ENCODE data around the gene STX18. TPM values are rescaled to one million over a fixed set of nuclear protein-coding genes. Genes with fewer than 3 reads are reported as not detected.

The STX18 gene
- total RNA-seq, 3 donors from 2014 or later (not counting 1 experiment from before 2014, with no cell fraction given) = 23.1 to 32.8 (median 29.0) TPM

DNA sequence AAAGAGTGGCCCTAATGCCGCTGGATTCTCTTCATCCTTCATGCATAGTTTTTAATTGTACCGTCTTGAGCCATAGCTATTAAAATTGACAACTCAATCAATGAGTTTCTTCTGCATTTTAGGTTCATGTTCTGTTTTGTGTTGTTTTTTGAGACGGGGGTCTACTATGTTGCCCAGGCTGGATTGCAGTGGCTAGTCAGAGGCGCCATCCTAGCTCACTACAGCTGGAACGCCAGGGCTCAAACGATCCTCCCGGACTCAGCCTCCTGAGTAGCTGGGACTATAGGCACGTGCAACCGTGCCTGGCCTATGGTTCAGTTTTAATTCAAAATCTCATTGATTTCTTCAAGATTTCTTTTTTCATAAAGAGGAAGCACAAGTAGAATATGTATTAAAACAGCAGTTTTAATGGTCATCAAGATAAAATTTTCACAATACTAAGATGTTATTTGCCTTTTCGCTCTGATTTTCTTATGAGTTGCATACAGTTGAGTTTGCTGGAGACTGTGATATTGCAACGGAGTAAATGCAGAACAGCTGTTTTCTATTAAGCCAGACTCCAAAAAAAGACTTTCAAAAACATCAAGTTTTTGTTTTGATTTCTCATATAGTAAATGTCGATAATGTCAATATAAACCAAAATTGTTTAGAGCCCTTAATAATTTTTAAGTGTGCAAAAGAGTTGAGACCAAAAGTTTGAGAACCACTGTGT is 1.1 kb upstream of the STX18 start:
- Histone ChIP-seq H3K36me3 (ENCODE audit: control insufficient read depth, insufficient read depth, low read length) (peaks cover 8% of the 10 kb centered on the region), H3K27me3 (ENCODE audit: control insufficient read depth, insufficient read depth, low read length) (no peaks in the 10 kb centered on the region), H3K27ac (ENCODE audit: low read length) (no peak overlapping the region), H3K9me3 (ENCODE audit: control insufficient read depth, insufficient read depth, low read length) (no peaks in the 10 kb centered on the region), H3K4me1 (ENCODE audit: control insufficient read depth, insufficient read depth, low read length) (peaks cover 17% of the 10 kb centered on the region), H3K4me3 (ENCODE audit: low read length) (peak overlapping the region; percentile 89)
- intact Hi-C loops (cut with micrococcal nuclease) = no loop called here
- Mint-ChIP-seq H3K9me3 (no peaks in the 10 kb centered on the region), H3K36me3 (peaks cover 4% of the 10 kb centered on the region), H3K27me3 (ENCODE audit: low read depth in 2 of 2) (no peaks in the 10 kb centered on the region), H3K4me1 (peaks cover 37 to 50% of the 10 kb centered on the region in 2 donors), H3K27ac (peak overlapping the region; percentile 92 to 96), H3K4me3 (peak overlapping the region; percentile 98)
- 33% methylated on average over 9 of the region's 12 CpGs for WGBS (ENCODE audit: insufficient coverage)
- DNase-seq (no peak), ATAC-seq (no peak)
- TF ChIP-seq, protein P1, sequence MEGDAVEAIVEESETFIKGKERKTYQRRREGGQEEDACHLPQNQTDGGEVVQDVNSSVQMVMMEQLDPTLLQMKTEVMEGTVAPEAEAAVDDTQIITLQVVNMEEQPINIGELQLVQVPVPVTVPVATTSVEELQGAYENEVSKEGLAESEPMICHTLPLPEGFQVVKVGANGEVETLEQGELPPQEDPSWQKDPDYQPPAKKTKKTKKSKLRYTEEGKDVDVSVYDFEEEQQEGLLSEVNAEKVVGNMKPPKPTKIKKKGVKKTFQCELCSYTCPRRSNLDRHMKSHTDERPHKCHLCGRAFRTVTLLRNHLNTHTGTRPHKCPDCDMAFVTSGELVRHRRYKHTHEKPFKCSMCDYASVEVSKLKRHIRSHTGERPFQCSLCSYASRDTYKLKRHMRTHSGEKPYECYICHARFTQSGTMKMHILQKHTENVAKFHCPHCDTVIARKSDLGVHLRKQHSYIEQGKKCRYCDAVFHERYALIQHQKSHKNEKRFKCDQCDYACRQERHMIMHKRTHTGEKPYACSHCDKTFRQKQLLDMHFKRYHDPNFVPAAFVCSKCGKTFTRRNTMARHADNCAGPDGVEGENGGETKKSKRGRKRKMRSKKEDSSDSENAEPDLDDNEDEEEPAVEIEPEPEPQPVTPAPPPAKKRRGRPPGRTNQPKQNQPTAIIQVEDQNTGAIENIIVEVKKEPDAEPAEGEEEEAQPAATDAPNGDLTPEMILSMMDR (IDR thresholded peaks at IDR 0.05) = no peak

DNA sequence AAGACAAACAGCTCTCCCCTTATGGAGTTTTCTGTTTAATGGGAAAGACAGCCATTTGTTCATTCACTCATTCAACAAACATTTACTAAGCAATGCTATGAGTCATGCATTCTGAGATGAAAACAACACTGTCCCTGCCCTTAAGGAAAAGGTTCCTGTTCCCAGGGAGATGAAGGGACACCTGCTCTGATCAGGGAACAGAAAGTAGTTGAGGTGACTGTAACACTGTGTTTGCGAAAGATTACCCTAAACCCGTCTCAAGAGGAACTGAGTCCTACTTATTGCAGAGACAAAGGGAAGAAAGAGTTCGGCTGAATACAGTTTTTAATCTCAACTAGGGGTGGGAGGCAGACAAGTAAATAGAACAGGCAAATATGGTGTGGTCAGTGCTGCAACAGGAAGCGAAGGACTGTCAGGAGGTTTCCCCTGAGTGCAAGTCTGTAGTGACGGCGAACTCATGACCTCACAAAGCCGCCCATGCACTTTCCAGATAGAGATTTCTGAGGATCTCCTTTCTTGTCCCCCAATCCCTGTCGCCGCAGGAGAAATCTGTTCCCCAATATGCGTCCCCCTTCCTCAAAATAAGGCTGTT is 712 bp downstream of the STX18 start:
- intact Hi-C loops (cut with micrococcal nuclease) = loop anchor here (2.0 kb wide), 1 partner anchor 16 kb away; no protein-coding TSS in a partner anchor
- H3K9me3 Mint-ChIP-seq = no peaks in the 10 kb centered on the region
- ATAC-seq (peak; percentile 48 to 68 (median 57)), DNase-seq (peak; percentile 29 to 48)
- H3K36me3 ChIP-seq (ENCODE audit: control insufficient read depth, insufficient read depth, low read length) = no peaks in the 10 kb centered on the region
- H3K4me3 ChIP-seq (ENCODE audit: low read length) = peak overlapping the region; percentile 89
- 4% methylated on average over 10 of the region's 10 CpGs for WGBS (ENCODE audit: insufficient coverage)
- peaks cover 17% of the 10 kb centered on the region for H3K4me1 ChIP-seq (ENCODE audit: control insufficient read depth, insufficient read depth, low read length)
- H3K27me3 Mint-ChIP-seq (ENCODE audit: low read depth in 2 of 2) = no peaks in the 10 kb centered on the region
- H3K4me1 Mint-ChIP-seq = peaks cover 41 to 64% of the 10 kb centered on the region in 2 donors
- H3K4me3 Mint-ChIP-seq = peak overlapping the region; percentile 98
- H3K27ac ChIP-seq (ENCODE audit: low read length) = peak overlapping the region; percentile 90
- H3K27ac Mint-ChIP-seq = peak overlapping the region; percentile 92 to 96
- H3K36me3 Mint-ChIP-seq = no peaks in the 10 kb centered on the region
- no peaks in the 10 kb centered on the region for H3K9me3 ChIP-seq (ENCODE audit: control insufficient read depth, insufficient read depth, low read length)
- TF ChIP-seq, protein P1 (IDR thresholded peaks at IDR 0.05) = no peak
- H3K27me3 ChIP-seq (ENCODE audit: control insufficient read depth, insufficient read depth, low read length) = no peaks in the 10 kb centered on the region

DNA sequence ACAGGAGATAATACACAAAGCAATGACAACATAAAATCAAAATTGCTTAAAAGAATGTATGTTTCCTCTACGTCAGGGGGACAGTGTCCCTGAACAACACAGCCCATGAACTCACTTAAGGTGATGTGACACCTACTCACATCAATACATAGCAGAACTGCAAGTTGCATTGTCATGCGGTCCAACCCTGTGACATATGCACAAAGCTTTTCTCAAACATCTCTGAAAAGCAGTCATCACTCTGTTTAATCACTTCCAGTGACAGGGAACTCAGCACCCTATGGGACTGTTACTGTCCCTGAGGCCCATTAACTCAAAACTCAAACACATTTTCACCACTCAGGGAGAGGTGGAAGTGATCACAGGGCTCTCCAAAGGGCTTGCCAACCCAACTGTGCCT is 2.4 kb downstream of the STX18 start:
- H3K27me3 Mint-ChIP-seq (ENCODE audit: low read depth in 2 of 2) = no peaks in the 10 kb centered on the region
- Histone ChIP-seq H3K27ac (ENCODE audit: low read length) (no peak overlapping the region), H3K4me3 (ENCODE audit: low read length) (no peak overlapping the region), H3K9me3 (ENCODE audit: control insufficient read depth, insufficient read depth, low read length) (no peaks in the 10 kb centered on the region), H3K4me1 (ENCODE audit: control insufficient read depth, insufficient read depth, low read length) (peaks cover 17% of the 10 kb centered on the region), H3K27me3 (ENCODE audit: control insufficient read depth, insufficient read depth, low read length) (no peaks in the 10 kb centered on the region), H3K36me3 (ENCODE audit: control insufficient read depth, insufficient read depth, low read length) (no peaks in the 10 kb centered on the region)
- intact Hi-C loops (cut with micrococcal nuclease) = no loop called here
- DNase-seq = no peak
- no peak for ATAC-seq
- H3K36me3 Mint-ChIP-seq = no peaks in the 10 kb centered on the region
- peak overlapping the region in 1 of 2 donors; percentile 96 for H3K27ac Mint-ChIP-seq
- no peaks in the 10 kb centered on the region for H3K9me3 Mint-ChIP-seq
- no peak overlapping the region for H3K4me3 Mint-ChIP-seq
- peaks cover 51 to 80% of the 10 kb centered on the region in 2 donors for H3K4me1 Mint-ChIP-seq
- 98% methylated on average over 2 of the region's 2 CpGs for WGBS (ENCODE audit: insufficient coverage)
- TF ChIP-seq, protein P1 (IDR thresholded peaks at IDR 0.05) = no peak
